H4 (cell line): Measurements from ENCODE around the gene ZNF485. TPM values are rescaled to one million over a fixed set of nuclear protein-coding genes. Genes with fewer than 3 reads are reported as not detected.

ENCODE experiments used
- total RNA-seq: library from RNA; depleted of rRNA; stranded (reverse); fragments of >200 nt; shearing (Covaris generic); gene quantifications from 2 replicates; pipeline ENCODE4 v1.2.3, GENCODE V29; 2014; rRNA removed

ZNF485 gene
- total RNA-seq, 1 experiment from 2014 or later, result 3.3 TPM

Other genes starting within 250 kb of the ZNF485 start
- gene FXYD4, start 234.8 kb upstream of the ZNF485 start, total RNA-seq, result not detected in 2 replicates
- gene HNRNPF, start 197.3 kb upstream of the ZNF485 start, total RNA-seq, result 238 and 256 TPM in 2 replicates
- 0.66 and 1.4 TPM in 2 replicates for gene ZNF487, start 169.3 kb upstream of the ZNF485 start, total RNA-seq
- 5.7 TPM in 2 replicates for gene ZNF239, start 31.8 kb upstream of the ZNF485 start, total RNA-seq
- 64.5 and 72.1 TPM in 2 replicates for gene ZNF32, start 42.4 kb downstream of the ZNF485 start, total RNA-seq